IMR-90 (cell line): Measurements from ENCODE around the gene RTRAF. TPM values are rescaled to one million over a fixed set of nuclear protein-coding genes. Genes with fewer than 3 reads are reported as not detected.

ENCODE experiments used
- ATAC-seq: fragments of 200-7000 bp; cut with Tn5 transposase; 2 replicates; pipeline ENCODE4 v1.9.1; 2020; ENCODE audit warnings: low read depth, mild to moderate bottlenecking, moderate library complexity
- BruUV-seq: library from RNA; stranded (reverse); fragments of 400-500 nt; replicated peaks from 2 replicates; lab custom pipeline; 2021; lab: Mats Ljungman, UMichigan
- CTCF ChIA-PET: fragments of 300-600 bp; formaldehyde crosslinking; extraction: SDS; loops from one replicate; lab custom pipeline; 2021; ENCODE audit warnings: antibody characterized with exemption; lab: Yijun Ruan, JAX
- POLR2A ChIA-PET: fragments of 300-600 bp; sonication (Branson Sonifier 250); formaldehyde crosslinking; loops from one replicate; lab custom pipeline; 2022; ENCODE audit warnings: antibody characterized with exemption; ENCODE audit not compliant: unreplicated experiment; lab: Charles Lee
- DNase-seq: peaks from one replicate; pipeline ENCODE4 v3.0.0; 2013
- H2AFZ ChIP-seq: replicated peaks from 2 replicates; pipeline ENCODE3; 2013; ENCODE audit warnings: low read length, mild to moderate bottlenecking; ENCODE audit not compliant: poor library complexity
- H2AK5ac ChIP-seq: 2 replicates; pipeline ENCODE4 v1.6.1; 2013; ENCODE audit warnings: low read depth, low read length, inconsistent platforms
- H2AK9ac ChIP-seq: replicated peaks from 2 replicates; pipeline ENCODE3; 2013; ENCODE audit warnings: mild to moderate bottlenecking, low read depth, low read length, moderate library complexity; ENCODE audit not compliant: poor library complexity
- H2BK120ac ChIP-seq: 2 replicates; pipeline ENCODE4 v1.6.1; 2013; ENCODE audit warnings: low read depth, low read length, inconsistent platforms
- H2BK15ac ChIP-seq: 3 replicates; pipeline ENCODE4 v1.6.1; 2013; ENCODE audit warnings: low read depth, low read length, inconsistent platforms
- H2BK20ac ChIP-seq: 2 replicates; pipeline ENCODE4 v1.6.1; 2013; ENCODE audit warnings: low read depth, mild to moderate bottlenecking, inconsistent platforms, low read length, moderate library complexity
- H2BK5ac ChIP-seq: 2 replicates; pipeline ENCODE4 v1.6.1; 2013; ENCODE audit warnings: mild to moderate bottlenecking, low read depth, low read length, inconsistent platforms; ENCODE audit not compliant: poor library complexity, severe bottlenecking
- H3K14ac ChIP-seq: replicated peaks from 2 replicates; pipeline ENCODE4 v1.6.1; 2013; ENCODE audit warnings: low read depth, low read length, inconsistent platforms
- H3K18ac ChIP-seq: 2 replicates; pipeline ENCODE4 v1.6.1; 2013; ENCODE audit warnings: low read depth, low read length, control low read depth
- H3K23ac ChIP-seq: 2 replicates; pipeline ENCODE4 v1.6.1; 2013; ENCODE audit warnings: low read depth, low read length, inconsistent platforms
- H3K27ac ChIP-seq: 2 replicates; pipeline ENCODE4 v1.5.1; 2013; ENCODE audit warnings: mild to moderate bottlenecking, control low read depth, low read length; ENCODE audit not compliant: insufficient read depth
- H3K27me3 ChIP-seq: 2 replicates; pipeline ENCODE4 v1.6.1; 2013; ENCODE audit warnings: low read length; ENCODE audit not compliant: control insufficient read depth, insufficient read depth
- H3K36me3 ChIP-seq: 2 replicates; pipeline ENCODE4 v1.6.1; 2013; ENCODE audit warnings: low read length, mixed read lengths; ENCODE audit not compliant: control insufficient read depth, insufficient read depth
- H3K4ac ChIP-seq: 2 replicates; pipeline ENCODE4 v1.6.1; 2013; ENCODE audit warnings: low read depth, low read length, inconsistent platforms
- H3K4me1 ChIP-seq: 2 replicates; pipeline ENCODE4 v1.6.1; 2013; ENCODE audit warnings: low read length, mixed read lengths; ENCODE audit not compliant: control insufficient read depth, insufficient read depth
- H3K4me2 ChIP-seq: 2 replicates; pipeline ENCODE4 v1.6.1; 2013; ENCODE audit warnings: low read depth, mild to moderate bottlenecking, control low read depth, low read length, moderate library complexity
- H3K4me3 ChIP-seq: 2 replicates; pipeline ENCODE4 v1.5.1; 2013; ENCODE audit warnings: low read depth, mild to moderate bottlenecking, control low read depth, low read length, moderate library complexity; ENCODE audit not compliant: insufficient read depth
- H3K56ac ChIP-seq: 2 replicates; pipeline ENCODE4 v1.6.1; 2013; ENCODE audit warnings: low read length, inconsistent platforms; ENCODE audit not compliant: insufficient read depth; ENCODE audit errors: extremely low read depth
- H3K79me1 ChIP-seq, 2 experiments: 2 replicates each; pipeline ENCODE4 v1.6.1; 2013; ENCODE audit warnings: low read length in 2 of 2, inconsistent platforms in 1 of 2, low read depth in 1 of 2
- H3K9ac ChIP-seq: 2 replicates; pipeline ENCODE4 v1.6.1; 2013; ENCODE audit warnings: low read depth, low read length, control low read depth
- H3K9me1 ChIP-seq: 2 replicates; pipeline ENCODE4 v1.6.1; 2013; ENCODE audit warnings: low read length, inconsistent platforms; ENCODE audit not compliant: insufficient read depth
- H3K9me3 ChIP-seq: 2 replicates; pipeline ENCODE4 v1.6.1; 2013; ENCODE audit warnings: low read length; ENCODE audit not compliant: control insufficient read depth, insufficient read depth
- H4K20me1 ChIP-seq: 2 replicates; pipeline ENCODE4 v1.6.1; 2013; ENCODE audit warnings: low read length, inconsistent platforms; ENCODE audit not compliant: insufficient read depth
- H4K5ac ChIP-seq: 2 replicates; pipeline ENCODE4 v1.6.1; 2013; ENCODE audit warnings: mild to moderate bottlenecking, low read depth, low read length, control low read depth
- H4K8ac ChIP-seq, 2 experiments: 2 replicates each; pipeline ENCODE4 v1.6.1; 2013; ENCODE audit warnings: low read depth in 2 of 2, low read length in 2 of 2, control low read depth in 1 of 2, inconsistent platforms in 1 of 2
- H4K91ac ChIP-seq: 2 replicates; pipeline ENCODE4 v1.6.1; 2013; ENCODE audit warnings: low read depth, low read length, inconsistent platforms; ENCODE audit not compliant: insufficient read depth
- MAFK ChIP-seq: IDR thresholded peaks from 2 replicates; pipeline ENCODE4 v1.6.1; 2012; ENCODE audit warnings: low read depth, low read length, improper control_type of control experiment
- NFE2L2 ChIP-seq: fragments of 150-350 bp; IDR thresholded peaks from 2 replicates; pipeline ENCODE4 v1.6.1; 2016; ENCODE audit warnings: low read depth, mild to moderate bottlenecking, low read length
- RFX5 ChIP-seq: IDR thresholded peaks from 2 replicates; pipeline ENCODE4 v1.8.0; 2012; ENCODE audit warnings: low read depth, mild to moderate bottlenecking, low read length, moderate library complexity
- WGBS, 2 experiments: methylation state at CpG; one replicate each; pipeline versions ENCODE4 v1.1.5 to v1.1.7; 2013; ENCODE audit warnings: missing lambda C conversion rate in 2 of 2; ENCODE audit not compliant: insufficient read length in 1 of 2; ENCODE audit errors: extremely low coverage in 2 of 2; 5-methylcytosine and 5-hydroxymethylcytosine counted together
- dilution Hi-C: fragments of 300-500 bp; cut with HindIII; formaldehyde crosslinking; loops from one replicate; pipeline ENCODE4 v1.14.3; 2018; ENCODE audit warnings: low sequenced_read_pairs; ENCODE audit not compliant: unreplicated experiment
- in situ Hi-C: fragments of 300-500 bp; cut with MboI; formaldehyde crosslinking; loops from 3 replicates; pipeline ENCODE4 v1.14.3; 2019; ENCODE audit warnings: low sequenced_read_pairs, inconsistent platforms, mixed read lengths
- intact Hi-C: fragments of 100-400 bp; cut with micrococcal nuclease; formaldehyde crosslinking; loops from 2 replicates; pipeline ENCODE4 v1.10.0; 2022
- polyA plus RNA-seq, 3 experiments: library from polyadenylated mRNA; depleted of rRNA; stranded (reverse); fragments of >200 nt; gene quantifications; 2 replicates each; pipeline ENCODE4 v1.2.3, GENCODE V29; 2012; ENCODE audit warnings: low replicate concordance in 1 of 3
- total RNA-seq: library from RNA; depleted of rRNA; stranded (reverse); fragments of >200 nt; gene quantifications from 2 replicates; pipeline ENCODE4 v1.2.3, GENCODE V29; 2012

Gene RTRAF
- total and polyA plus RNA-seq, 2 of the 4 experiments (the other 2 are of a cell fraction), result 53.2 to 102 TPM

GRCh38 chr14:52003324-52003723 lies 14.0 kb downstream of the RTRAF start:
- Histone ChIP-seq H3K4ac (no peak overlapping the region), H3K4me2 (no peak overlapping the region), H2AFZ (no peak overlapping the region), H2BK5ac (no peak overlapping the region), H3K9me3 (no peaks in the 10 kb centered on the region), H4K20me1 (0 out of 2 replicates have a peak, but pooled peaks cover 2% of the 10 kb centered on the region), H3K23ac (no peak overlapping the region), H3K79me1 (peaks cover 31 to 54% of the 10 kb centered on the region in 2 experiments), H3K4me3 (no peak overlapping the region), H2BK15ac (no peak overlapping the region), H3K14ac (no peak overlapping the region), H3K9ac (no peak overlapping the region), H3K27ac (no peak overlapping the region), H4K91ac (no peak overlapping the region), H3K18ac (no peak overlapping the region), H3K4me1 (no peaks in the 10 kb centered on the region), H4K5ac (no peak overlapping the region), H3K27me3 (no peaks in the 10 kb centered on the region), H3K56ac (no peak overlapping the region), H2AK5ac (no peak overlapping the region), H2BK20ac (no peak overlapping the region), H2BK120ac (no peak overlapping the region), H3K9me1 (peaks cover 10% of the 10 kb centered on the region), H4K8ac (no peak overlapping the region), H3K36me3 (peaks cover 39% of the 10 kb centered on the region), H2AK9ac (no peak overlapping the region)
- ChIA-PET POLR2A (no interaction called here), CTCF (no interaction called here)
- dilution Hi-C loops (no loop called here), intact Hi-C loops (loop anchor here (5.0 kb wide), 1 partner anchor 64 kb away; the partner anchor contains the start of gene NID2), in situ Hi-C loops (loop anchor here (25.0 kb wide), 1 partner anchor 709 kb away; the partner anchor contains the start of gene PSMC6)
- TF ChIP-seq MAFK (peak; percentile 25; the same call in 1 of the 2 replicates), NFE2L2 (no peak), RFX5 (no peak)
- ATAC-seq, result no peak; the same call in 1 of the 2 replicates
- WGBS, 2 experiments, result no CpG with 5 or more reads among the region's 3 CpGs
- peak; percentile 75 for DNase-seq
- no TSS peak for BruUV-seq
